GM19023 (cell line): ENCODE data around the gene ZMPSTE24.

Source experiments
- ATAC-seq: cut with Tn5 transposase; IDR thresholded peaks from one replicate; pipeline ENCODE4 v1.9.1; 2021; ENCODE audit warnings: mild to moderate bottlenecking, moderate library complexity; ENCODE audit not compliant: unreplicated experiment

ZMPSTE24 gene

GRCh38 chr1:40257313-40257687 is 736 bp upstream of the ZMPSTE24 start:
- ATAC-seq = peak; percentile 1

DNA sequence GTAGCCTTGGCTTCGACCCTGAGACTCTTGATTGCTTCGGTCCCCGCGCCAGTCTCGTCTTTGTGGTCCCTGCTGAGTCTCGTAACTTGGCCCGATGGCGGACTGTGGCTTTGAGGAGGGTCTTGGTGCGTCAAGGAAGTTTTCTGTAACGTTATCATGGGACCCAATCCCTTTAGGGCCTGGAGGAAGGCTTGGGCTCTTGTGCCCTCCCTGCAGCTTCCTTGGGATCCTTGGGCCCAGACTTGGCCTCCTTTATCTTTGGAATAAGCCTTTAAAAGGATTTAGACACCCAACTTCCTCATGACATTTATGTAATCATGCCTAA is 371 bp downstream of the ZMPSTE24 start:
- ATAC-seq = no peak

GRCh38 chr1:40264354-40264781 is 6.3 kb downstream of the ZMPSTE24 start:
- no peak for ATAC-seq

DNA sequence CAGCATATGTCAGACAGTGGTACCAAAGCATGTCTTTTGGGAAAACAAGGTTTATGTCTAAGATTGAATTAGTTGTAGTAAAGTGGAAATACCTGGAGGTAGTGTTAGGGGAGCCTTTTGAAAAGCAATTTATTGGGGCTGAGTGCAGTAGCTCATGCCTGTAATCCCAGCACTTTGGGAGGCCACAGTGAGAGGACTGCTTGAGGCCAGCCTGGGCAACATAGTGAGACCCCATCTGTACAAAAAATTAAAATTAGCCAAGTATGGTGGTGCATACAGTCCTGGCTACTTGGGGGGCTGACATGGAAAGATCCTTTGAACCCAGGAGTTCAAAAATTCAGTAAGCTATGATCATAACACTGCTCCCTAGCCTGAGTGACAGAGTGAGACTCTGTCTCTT is 7.3 kb downstream of the ZMPSTE24 start:
- ATAC-seq = no peak

GRCh38 chr1:40265919-40266318 is 7.9 kb downstream of the ZMPSTE24 start:
- ATAC-seq = no peak

GRCh38 chr1:40266786-40267535 is 8.9 kb downstream of the ZMPSTE24 start:
- ATAC-seq = no peak

DNA sequence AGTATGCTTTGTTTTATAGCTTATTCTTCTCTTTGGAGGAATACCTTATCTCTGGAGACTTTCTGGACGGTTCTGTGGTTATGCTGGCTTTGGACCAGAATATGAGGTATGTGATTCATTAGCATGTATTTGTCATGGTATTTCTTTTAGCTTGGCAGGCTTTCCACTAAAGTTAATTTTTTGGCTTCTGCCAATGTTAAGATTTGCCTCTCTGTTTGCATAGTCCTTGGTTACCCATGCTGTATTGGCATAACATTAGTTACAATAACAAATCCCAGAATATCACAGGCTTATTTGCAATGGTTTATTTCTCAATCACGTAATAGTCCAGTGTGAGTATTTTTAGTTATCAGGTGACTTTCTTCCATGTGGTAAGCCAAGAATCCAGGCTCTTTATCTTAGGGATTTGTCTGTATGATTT is 9.7 kb downstream of the ZMPSTE24 start:
- no peak for ATAC-seq

- no peak for ATAC-seq
These were observed 10.2 kb downstream of the ZMPSTE24 start for GRCh38 chr1:40268211-40268610.

GRCh38 chr1:40270152-40270834 is 12.3 kb downstream of the ZMPSTE24 start:
- no peak for ATAC-seq

- no peak for ATAC-seq
These were observed 14.7 kb downstream of the ZMPSTE24 start for GRCh38 chr1:40272653-40273213.

- no peak for ATAC-seq
These were observed 15.6 kb downstream of the ZMPSTE24 start for GRCh38 chr1:40273547-40274166.

DNA sequence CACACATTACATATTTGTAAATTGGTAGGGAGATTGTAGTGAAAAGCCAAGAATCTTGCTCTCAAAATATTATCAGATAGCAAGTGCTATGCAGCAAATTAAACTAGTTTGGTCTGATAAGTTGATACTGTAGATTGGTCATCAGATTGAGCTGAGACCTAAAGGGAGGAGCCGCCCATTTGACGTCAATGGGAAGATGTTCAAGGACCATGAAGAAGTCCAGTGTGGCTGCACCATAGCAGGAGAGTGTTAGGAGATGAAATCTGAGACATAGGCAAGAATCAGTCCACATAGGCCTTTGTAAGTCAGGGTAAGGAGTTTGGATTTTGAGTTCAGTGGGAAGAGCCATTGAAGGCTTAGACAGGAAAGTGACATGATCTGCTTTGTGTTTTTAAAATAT is 16.3 kb downstream of the ZMPSTE24 start:
- no peak for ATAC-seq

GRCh38 chr1:40276122-40276521 is 18.1 kb downstream of the ZMPSTE24 start:
- no peak for ATAC-seq

GRCh38 chr1:40281853-40282252 is 23.8 kb downstream of the ZMPSTE24 start:
- ATAC-seq = no peak

GRCh38 chr1:40291293-40291692 is 33.3 kb downstream of the ZMPSTE24 start:
- ATAC-seq = no peak

DNA sequence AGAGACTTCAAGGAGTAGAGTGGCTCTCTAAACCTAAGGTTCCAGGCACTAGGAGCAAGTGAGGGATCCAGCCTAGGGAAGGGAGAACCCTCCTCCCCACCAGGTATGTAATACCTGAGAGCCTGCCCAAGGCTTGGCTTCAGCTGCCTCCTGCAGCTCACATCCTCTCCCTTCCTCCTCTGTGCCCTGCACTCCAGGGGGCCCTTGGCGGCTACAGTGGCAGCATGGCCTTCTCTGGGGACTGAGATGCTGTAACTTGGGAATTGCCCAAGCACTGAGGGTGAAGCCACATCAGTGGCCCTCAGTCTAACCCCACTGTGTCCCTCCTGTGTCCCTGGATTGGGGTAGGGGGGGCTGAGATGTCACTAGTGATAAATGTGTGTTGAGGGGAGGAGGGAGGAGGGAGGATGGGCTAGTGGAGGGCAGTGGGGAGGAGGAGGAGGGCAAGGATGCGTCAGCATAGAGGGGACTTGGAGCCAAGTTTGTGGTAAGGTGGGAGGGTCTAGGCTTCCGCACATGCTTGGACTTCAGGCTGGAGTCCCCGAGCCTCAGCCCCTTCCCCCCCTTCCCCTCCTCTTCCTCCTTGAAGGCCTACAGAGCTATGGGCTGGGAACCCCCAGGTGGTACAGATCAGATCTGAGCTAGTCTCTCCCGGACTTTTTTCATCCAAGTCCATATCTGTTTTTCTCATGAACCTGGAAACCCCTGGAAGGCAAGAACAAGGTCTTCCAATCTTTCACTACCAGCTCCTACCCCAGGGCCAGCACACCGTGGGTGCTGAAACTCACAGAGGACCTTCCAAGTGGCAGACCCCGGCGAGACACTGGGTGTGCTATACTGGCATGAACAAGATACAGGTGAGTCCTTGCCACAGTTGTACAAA is 41.6 kb downstream of the ZMPSTE24 start:
- no peak for ATAC-seq

GRCh38 chr1:40300249-40300567 is 42.2 kb downstream of the ZMPSTE24 start:
- no peak for ATAC-seq

DNA sequence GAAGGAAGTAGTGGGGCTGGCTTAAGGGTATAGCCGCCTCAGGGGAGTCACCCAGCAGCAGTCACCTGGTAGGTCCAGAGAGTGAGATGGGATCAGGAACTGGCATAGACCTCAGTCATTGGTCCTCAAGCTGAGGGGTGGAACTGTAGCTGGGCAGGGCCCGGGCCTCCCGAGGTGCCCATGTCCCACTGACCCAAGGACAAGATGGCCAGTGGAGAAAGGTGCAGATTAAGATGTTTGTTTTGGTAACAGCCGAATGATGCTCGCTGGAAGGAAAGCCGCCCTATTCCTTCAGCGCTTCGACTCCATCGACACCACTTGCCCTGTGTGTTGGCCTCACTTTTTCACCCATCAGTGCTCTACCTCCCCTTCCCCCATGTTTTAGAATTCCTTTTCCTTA is 42.6 kb downstream of the ZMPSTE24 start:
- no peak for ATAC-seq

GRCh38 chr1:40301066-40301465 is 43.0 kb downstream of the ZMPSTE24 start:
- no peak for ATAC-seq

DNA sequence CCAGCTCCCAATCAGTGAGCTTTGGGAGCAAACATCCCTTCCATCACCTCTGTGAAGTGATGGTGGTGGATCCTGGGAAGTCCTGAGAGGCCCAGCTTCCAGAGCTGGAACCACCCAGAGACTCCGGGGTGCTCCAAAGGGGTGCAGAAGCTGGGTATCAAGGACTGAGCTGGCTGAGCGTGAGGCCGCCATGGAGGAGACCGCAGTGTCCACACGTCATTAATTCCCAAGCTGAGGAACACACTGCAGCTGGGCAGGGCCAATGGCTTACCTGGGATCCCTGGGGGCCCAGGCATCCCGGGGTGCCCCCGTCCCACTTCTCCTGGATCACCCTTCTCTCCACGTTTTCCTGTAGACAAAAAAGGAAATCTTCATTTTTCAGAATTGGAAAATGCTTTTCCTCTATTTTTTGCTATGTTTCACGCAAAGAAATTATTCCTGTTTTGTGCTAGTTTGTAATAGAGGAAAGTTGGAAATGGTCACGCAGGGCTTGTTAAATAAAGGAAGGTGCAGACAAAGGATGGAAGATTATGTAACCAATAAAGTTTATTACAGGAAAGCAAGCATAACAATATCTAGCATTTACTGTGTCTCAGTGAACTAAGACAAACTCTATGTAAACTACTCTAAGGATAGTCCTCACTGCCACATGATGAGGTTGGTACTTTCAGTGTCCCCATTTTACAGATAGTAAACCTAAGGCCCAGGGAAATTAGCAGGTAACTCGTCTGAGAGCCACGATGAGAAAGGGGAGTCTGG is 43.7 kb downstream of the ZMPSTE24 start:
- ATAC-seq = no peak
